ENCODE data around the gene LGR5.
"Not testable (repeated sequence)": the region's sequence is repeated elsewhere in the genome, so short reads cannot be mapped to it uniquely, and the experiment has no call there.

Gene LGR5

DNA sequence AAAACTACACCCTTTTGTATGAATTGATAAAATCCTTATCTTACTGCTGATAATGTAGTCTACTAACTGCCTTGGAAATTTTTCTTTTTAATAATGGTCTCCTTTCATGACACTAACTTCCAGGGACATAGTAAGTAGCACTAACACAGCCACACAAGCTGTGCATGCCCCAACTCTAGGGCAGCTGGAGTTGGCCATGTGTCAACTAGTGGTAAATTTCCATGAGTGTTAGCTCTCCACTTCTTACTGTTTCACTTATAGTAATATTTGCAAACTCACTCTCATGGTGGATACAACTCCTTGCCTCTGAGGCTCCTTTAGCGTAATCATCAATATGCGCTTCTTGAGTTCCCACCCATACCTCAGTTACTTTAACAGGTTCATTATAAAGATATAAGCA, 38.0 kb downstream of the LGR5 start:
- TF ChIP-seq, protein P1, sequence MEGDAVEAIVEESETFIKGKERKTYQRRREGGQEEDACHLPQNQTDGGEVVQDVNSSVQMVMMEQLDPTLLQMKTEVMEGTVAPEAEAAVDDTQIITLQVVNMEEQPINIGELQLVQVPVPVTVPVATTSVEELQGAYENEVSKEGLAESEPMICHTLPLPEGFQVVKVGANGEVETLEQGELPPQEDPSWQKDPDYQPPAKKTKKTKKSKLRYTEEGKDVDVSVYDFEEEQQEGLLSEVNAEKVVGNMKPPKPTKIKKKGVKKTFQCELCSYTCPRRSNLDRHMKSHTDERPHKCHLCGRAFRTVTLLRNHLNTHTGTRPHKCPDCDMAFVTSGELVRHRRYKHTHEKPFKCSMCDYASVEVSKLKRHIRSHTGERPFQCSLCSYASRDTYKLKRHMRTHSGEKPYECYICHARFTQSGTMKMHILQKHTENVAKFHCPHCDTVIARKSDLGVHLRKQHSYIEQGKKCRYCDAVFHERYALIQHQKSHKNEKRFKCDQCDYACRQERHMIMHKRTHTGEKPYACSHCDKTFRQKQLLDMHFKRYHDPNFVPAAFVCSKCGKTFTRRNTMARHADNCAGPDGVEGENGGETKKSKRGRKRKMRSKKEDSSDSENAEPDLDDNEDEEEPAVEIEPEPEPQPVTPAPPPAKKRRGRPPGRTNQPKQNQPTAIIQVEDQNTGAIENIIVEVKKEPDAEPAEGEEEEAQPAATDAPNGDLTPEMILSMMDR (IDR thresholded peaks at IDR 0.05; ENCODE audit: low read depth, low read length, missing control alignments) = no peak
- H3K4me3 ChIP-seq (ENCODE audit: low read depth, low read length) = no peak overlapping the region
- DNase-seq (ENCODE audit: low read depth) = no peak
- in situ Hi-C loops (cut with HindIII; ENCODE audit: low sequenced_read_pairs) = no loop called here

DNA sequence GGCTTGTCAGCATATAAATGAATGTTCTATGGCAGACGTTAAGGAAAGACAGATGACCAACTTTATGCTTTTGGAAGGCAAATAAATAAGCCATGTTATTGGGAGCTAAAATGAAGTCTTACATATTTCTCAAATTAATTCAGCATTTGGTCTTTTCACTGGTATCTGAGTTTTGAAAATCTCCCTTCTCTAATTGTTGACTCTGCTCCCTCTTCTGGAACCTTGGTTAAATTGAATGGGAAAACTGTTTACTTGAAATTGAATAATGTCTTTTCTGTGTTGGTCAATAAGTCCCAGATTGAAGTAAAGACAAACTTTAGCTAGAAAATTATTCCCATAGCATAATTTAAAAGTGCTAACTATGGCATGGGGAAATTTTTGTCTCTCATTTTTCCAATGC, 38.7 kb downstream of the LGR5 start:
- TF ChIP-seq, protein P1 (IDR thresholded peaks at IDR 0.05; ENCODE audit: low read depth, low read length, missing control alignments) = no peak
- no peak overlapping the region for H3K4me3 ChIP-seq (ENCODE audit: low read depth, low read length)
- DNase-seq (ENCODE audit: low read depth) = no peak
- in situ Hi-C loops (cut with HindIII; ENCODE audit: low sequenced_read_pairs) = no loop called here

DNA sequence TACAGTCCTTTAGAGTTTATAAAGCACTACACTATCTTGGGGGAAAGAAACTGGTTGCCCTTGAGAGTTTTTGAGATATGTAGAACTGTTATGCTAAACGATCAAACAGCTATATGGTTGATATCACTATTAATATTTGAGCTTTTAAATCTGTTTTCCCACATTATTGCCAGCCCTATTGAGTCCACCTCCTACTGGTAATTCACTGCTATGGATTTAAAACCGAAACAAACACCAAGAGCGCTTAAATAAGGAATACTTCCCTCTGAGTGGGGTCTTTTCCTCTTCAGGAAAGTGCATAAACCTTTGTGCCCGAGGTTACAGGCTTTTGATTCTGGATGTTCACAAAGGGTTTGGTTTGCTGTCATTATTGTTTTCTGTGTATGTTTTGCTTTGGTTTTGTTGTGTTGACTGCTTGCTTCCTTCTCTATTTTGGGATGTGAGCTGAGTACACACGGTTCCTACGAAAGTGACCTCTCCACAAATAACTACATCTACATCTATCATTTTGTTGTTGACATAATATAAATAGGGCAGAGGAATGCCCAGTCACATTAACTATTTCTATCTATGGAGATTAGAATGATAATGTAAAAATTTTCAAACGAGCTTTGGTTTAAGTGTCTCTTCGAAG, 44.8 kb downstream of the LGR5 start:
- in situ Hi-C loops (cut with HindIII; ENCODE audit: low sequenced_read_pairs) = no loop called here
- no peak for DNase-seq (ENCODE audit: low read depth)
- no peak overlapping the region for H3K4me3 ChIP-seq (ENCODE audit: low read depth, low read length)
- TF ChIP-seq, protein P1 (IDR thresholded peaks at IDR 0.05; ENCODE audit: low read depth, low read length, missing control alignments) = no peak

DNA sequence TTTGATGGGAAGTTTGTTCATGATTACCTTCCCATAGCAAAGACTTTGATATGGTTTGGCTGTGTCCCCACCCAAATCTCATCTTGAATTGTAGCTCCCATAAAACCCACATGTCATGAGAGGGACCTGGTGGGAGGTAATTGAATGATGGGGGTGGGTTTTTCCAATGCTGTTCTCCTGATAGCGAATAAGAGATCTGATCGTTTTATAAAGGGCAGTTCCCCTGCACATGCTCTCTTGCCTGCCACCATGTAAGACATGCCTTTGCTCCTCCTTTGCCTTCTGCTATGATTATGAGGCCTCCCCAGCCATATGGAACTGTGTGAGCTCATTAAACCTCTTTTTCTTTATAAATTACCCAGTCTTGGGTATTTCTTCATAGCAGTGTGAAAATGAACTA, 51.2 kb downstream of the LGR5 start:
- H3K4me3 ChIP-seq (ENCODE audit: low read depth, low read length); DNase-seq (ENCODE audit: low read depth); in situ Hi-C loops (cut with HindIII; ENCODE audit: low sequenced_read_pairs): not testable (repeated sequence)

DNA sequence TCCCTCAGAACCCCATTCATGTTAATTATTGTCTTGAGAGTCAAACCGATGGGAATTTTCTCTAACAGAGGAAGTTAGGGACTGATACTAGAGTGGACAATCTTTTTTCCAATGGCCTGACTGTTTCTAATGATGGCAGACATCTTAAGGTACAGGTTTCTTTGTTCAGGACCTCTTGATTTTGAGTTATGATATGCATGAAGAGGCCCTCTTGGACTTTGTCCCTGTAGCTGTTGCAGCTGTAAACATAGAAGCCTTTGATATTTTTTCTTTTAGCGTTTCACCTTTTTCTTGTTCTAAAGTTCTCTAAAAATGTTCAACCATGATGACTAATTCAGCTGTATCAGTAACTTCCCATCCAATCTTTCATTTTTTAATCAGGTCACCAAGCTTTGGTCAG, 53.0 kb downstream of the LGR5 start:
- TF ChIP-seq, protein P1 (IDR thresholded peaks at IDR 0.05; ENCODE audit: low read depth, low read length, missing control alignments) = no peak
- in situ Hi-C loops (cut with HindIII; ENCODE audit: low sequenced_read_pairs) = no loop called here
- H3K4me3 ChIP-seq (ENCODE audit: low read depth, low read length) = no peak overlapping the region
- no peak for DNase-seq (ENCODE audit: low read depth)

DNA sequence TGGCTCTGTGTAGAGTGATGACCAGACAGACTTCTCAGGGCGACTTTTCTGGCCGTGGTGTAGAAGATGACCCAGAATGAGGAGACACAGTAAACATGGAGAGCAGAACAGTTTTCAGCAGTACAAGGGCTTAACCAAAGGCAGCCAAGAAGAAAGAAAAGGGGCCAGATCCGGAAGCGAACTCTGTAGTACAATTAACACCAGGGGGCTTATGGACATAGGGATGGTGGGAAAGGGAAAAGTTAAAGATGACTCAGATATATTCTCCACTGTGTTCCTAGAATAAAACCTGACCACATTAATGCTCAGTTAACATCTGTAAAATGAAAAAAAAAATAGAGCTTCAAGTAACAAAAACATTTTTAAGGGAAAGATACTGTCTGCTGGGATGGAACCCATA, 60.2 kb downstream of the LGR5 start:
- in situ Hi-C loops (cut with HindIII; ENCODE audit: low sequenced_read_pairs) = no loop called here
- DNase-seq (ENCODE audit: low read depth) = no peak
- TF ChIP-seq, protein P1 (IDR thresholded peaks at IDR 0.05; ENCODE audit: low read depth, low read length, missing control alignments) = no peak
- H3K4me3 ChIP-seq (ENCODE audit: low read depth, low read length) = no peak overlapping the region

DNA sequence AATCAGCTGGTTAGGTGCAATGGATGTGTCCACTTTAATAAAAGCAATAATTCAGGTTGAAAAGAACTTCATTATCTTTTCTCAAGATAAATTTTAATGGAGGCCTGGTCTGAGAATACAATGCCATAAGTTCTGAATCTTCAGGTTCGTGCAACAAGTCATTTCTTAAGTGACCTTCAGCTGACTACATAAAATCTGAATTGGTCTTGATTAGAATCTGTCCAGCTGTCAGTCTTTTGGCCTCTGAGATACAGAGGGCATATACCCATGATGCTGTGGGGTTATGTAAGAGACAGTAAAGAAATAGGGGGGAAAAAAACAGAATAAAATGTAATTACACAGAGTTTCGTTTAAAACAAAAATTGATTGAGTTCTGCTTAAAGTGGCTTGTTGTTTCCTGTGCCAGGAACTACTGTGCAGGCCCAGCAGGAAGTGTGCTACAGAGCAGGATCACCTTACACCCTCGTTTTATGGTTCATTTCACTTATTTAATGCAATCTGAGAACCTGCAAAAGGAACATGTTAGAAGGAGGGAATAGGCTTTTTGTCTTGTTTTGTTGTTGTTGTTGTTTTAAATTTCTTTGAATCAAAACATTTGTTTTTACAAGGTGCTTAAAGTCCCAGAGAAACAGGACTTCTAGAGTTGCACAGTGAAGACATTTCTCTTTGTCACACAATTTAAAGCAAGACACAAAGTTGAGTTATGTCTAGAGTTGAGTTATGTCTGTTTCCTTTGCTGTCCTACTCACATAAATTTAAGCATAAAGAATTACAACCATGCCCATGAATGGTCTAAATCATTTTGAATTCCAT, 64.2 kb downstream of the LGR5 start:
- H3K4me3 ChIP-seq (ENCODE audit: low read depth, low read length) = no peak overlapping the region
- in situ Hi-C loops (cut with HindIII; ENCODE audit: low sequenced_read_pairs) = no loop called here
- peak; percentile 11 for DNase-seq (ENCODE audit: low read depth)
- TF ChIP-seq, protein P1 (IDR thresholded peaks at IDR 0.05; ENCODE audit: low read depth, low read length, missing control alignments) = no peak

All from astrocyte of the cerebellum (primary cell).